AG09309 (cell line): Measurements from ENCODE around the gene CHRNA1.

Experiments
- DNase-seq: peaks from one replicate; pipeline ENCODE4 v3.0.0-alpha.2; 2010; ENCODE audit warnings: low read depth
- H3K4me3 ChIP-seq: 2 replicates; pipeline ENCODE4 v1.5.1; 2011; ENCODE audit warnings: mild to moderate bottlenecking, low read depth, low read length, moderate library complexity; ENCODE audit not compliant: control insufficient read depth
- TF ChIP-seq, protein P1 (sequence below): IDR thresholded peaks from 2 replicates; pipeline ENCODE4 v1.5.1; 2011; ENCODE audit warnings: mild to moderate bottlenecking, low read depth, low read length, inconsistent platforms; ENCODE audit not compliant: insufficient read depth, control insufficient read depth; ENCODE audit errors: missing control alignments

Gene CHRNA1

DNA sequence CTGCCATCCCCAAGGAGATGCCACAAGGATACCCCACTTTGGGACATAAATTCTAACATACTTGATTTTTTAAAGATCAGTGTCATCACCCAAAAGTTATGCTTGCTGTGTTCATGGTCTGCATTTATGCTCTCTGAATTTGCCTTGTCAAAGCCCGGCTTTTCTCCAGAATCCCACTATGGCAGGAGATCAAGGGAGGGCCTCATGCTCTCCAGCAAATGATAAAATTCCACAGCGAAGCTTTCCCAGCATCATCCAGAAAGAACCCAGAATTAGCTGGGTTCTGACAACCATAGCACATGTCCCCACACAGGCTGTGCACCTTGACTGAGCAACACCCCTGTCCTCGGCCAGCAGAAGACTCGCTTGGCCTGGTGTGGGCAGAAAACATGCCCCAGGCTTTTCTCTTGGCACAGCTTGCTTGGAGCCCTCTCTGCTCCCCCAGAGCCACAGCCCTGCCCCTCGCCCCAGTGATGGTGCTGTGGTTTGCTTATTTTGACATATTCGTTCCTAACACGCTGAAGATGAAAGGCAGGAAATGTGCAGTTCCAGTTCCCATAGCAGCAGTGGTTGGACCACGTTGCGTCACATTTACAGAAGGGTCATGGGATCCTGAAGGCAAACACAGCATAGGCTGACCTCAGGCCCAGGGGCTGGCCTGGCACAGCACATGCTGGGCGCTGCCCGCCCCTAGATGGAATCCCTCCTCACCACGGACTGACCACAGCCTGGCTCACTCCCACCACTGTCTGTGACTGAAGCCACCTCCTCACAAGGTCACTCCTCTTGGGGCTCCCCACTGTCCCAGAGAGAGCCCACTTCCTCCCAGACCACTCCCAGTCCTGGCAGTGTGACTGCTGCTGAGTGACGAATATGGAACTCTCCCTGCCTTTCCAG is 14.1 kb upstream of the CHRNA1 start:
- TF ChIP-seq, protein P1, sequence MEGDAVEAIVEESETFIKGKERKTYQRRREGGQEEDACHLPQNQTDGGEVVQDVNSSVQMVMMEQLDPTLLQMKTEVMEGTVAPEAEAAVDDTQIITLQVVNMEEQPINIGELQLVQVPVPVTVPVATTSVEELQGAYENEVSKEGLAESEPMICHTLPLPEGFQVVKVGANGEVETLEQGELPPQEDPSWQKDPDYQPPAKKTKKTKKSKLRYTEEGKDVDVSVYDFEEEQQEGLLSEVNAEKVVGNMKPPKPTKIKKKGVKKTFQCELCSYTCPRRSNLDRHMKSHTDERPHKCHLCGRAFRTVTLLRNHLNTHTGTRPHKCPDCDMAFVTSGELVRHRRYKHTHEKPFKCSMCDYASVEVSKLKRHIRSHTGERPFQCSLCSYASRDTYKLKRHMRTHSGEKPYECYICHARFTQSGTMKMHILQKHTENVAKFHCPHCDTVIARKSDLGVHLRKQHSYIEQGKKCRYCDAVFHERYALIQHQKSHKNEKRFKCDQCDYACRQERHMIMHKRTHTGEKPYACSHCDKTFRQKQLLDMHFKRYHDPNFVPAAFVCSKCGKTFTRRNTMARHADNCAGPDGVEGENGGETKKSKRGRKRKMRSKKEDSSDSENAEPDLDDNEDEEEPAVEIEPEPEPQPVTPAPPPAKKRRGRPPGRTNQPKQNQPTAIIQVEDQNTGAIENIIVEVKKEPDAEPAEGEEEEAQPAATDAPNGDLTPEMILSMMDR, result no peak
- no peak overlapping the region for H3K4me3 ChIP-seq
- peak; percentile 98 for DNase-seq

GRCh38 chr2:174777347-174778084 is 13.2 kb upstream of the CHRNA1 start:
- TF ChIP-seq, protein P1, result no peak
- DNase-seq, result no peak
- H3K4me3 ChIP-seq, result no peak overlapping the region

GRCh38 chr2:174776675-174777074 is 12.4 kb upstream of the CHRNA1 start:
- H3K4me3 ChIP-seq, result no peak overlapping the region
- TF ChIP-seq, protein P1, result no peak
- no peak for DNase-seq

DNA sequence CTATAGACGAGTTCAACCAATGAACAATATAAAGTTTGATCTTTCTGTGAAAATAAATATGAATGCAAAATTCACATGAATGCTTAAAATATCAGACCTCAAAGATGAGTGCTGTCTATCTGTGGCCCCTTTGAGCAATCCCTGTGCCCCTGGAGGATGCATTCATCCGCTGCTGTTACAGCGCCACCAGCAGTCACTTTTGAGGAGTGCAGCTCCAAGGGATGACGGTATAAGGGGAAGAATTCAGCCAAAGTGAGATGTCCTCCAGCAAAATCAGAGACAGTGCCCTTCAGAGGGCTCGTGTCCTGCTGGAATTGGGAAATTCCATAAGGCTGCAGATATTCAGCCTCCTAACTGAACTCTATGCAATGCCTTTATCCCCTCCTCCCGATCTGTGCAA is 12.0 kb upstream of the CHRNA1 start:
- TF ChIP-seq, protein P1, result peak; percentile 38
- no peak overlapping the region for H3K4me3 ChIP-seq
- DNase-seq, result no peak

- TF ChIP-seq, protein P1, result no peak
- H3K4me3 ChIP-seq, result no peak overlapping the region
- DNase-seq, result no peak
Measured at GRCh38 chr2:174775571-174775980, 11.3 kb upstream of the CHRNA1 start.

GRCh38 chr2:174774886-174775285 is 10.6 kb upstream of the CHRNA1 start:
- no peak for DNase-seq
- TF ChIP-seq, protein P1, result no peak
- H3K4me3 ChIP-seq, result no peak overlapping the region
